Measurements from ENCODE around the gene CD82. TPM values are rescaled to one million over a fixed set of nuclear protein-coding genes. Genes with fewer than 3 reads are reported as not detected.

The CD82 gene
- total and polyA plus RNA-seq, 2 of the 13 experiments (the other 11 are each of a cell fraction or from before 2014, with no cell fraction given), result 0.05 TPM; not detected in 1

DNA sequence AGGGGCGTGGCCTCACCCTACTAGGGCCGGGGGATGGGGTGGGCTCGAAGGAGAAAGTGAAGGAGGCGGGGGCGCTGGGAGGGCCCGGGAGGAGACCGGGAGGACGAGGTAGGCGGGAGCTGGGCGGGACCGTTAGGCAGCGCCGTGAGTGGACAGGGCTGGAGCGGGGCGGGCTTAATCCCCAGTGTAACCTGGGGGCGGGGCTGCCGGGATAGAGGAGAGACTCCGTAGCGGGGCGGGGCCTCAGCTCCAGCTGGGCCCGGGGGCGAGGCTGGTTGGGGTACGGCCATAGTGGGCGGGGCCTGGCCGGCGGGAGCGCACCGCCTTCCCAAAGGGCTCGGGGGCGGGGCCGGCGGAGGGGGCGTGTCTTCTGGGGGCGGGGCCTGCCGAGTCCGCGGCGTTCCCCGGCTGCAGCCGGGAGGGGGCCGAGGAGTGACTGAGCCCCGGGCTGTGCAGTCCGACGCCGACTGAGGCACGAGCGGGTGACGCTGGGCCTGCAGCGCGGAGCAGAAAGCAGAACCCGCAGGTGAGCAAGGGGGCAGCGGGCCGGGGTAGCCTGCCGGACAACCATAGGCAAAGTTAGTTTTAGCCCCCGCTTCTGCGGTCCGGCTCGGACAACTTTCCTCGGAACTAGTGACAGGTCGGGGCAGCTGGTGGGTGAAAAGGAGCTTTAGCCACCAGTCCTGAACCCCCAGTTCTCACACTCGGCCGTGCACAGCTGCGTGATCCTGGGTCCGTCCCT, at the start of gene CD82 (continued):
- TF ChIP-seq BHLHE40 (IDR thresholded peaks at IDR 0.05; ENCODE audit: low read length) (0 out of 2 replicates have a peak, but pooled peaks have one; percentile 8), ZBTB44 (CRISPR knock-in tag; IDR thresholded peaks at IDR 0.05) (no peak), ZBTB7B (CRISPR knock-in tag; IDR thresholded peaks at IDR 0.05) (no peak), NFYB (CRISPR knock-in tag; IDR thresholded peaks at IDR 0.05) (peak; percentile 55), HNF1B (CRISPR knock-in tag; IDR thresholded peaks at IDR 0.05) (0 out of 2 replicates have a peak, but pooled peaks have one; percentile 27), ZFP37 (CRISPR knock-in tag; IDR thresholded peaks at IDR 0.05; ENCODE audit: borderline replicate concordance) (no peak), ZNF607 (CRISPR knock-in tag; IDR thresholded peaks at IDR 0.05; ENCODE audit: borderline replicate concordance) (0 out of 2 replicates have a peak, but pooled peaks have one; percentile 53), CTCF (CRISPR knock-in tag; IDR thresholded peaks at IDR 0.05) (peak; percentile 17; the same call in 1 of the 2 replicates), SP2 (CRISPR knock-in tag; IDR thresholded peaks at IDR 0.05) (peak; percentile 65), PITX1 (CRISPR knock-in tag; IDR thresholded peaks at IDR 0.05) (0 out of 2 replicates have a peak, but pooled peaks have one; percentile 27), HDAC6 (IDR thresholded peaks at IDR 0.05; ENCODE audit: low read depth, low read length) (no peak), NFYC (CRISPR knock-in tag; IDR thresholded peaks at IDR 0.05) (peak; percentile 45; the same call in 1 of the 2 replicates), ARID4A (CRISPR knock-in tag; IDR thresholded peaks at IDR 0.05; ENCODE audit: borderline replicate concordance) (0 out of 2 replicates have a peak, but pooled peaks have one; percentile 38), SP1 (IDR thresholded peaks at IDR 0.05) (no peak), SP1 (CRISPR knock-in tag; IDR thresholded peaks at IDR 0.05) (peak; percentile 57), ZNF614 (CRISPR knock-in tag; IDR thresholded peaks at IDR 0.05; ENCODE audit: borderline replicate concordance) (0 out of 2 replicates have a peak, but pooled peaks have one; percentile 34)
